Activated CD8-positive, alpha-beta T cell treated with anti-CD3 and anti-CD28 coated beads, Interleukin-2, amount 10 ng/mL, durations not matched to agents 7 days and 5 days (primary cell): Measurements from ENCODE around the gene FOXF1. TPM values are rescaled to one million over a fixed set of nuclear protein-coding genes. Genes with fewer than 3 reads are reported as not detected.

ENCODE experiments used
- ATAC-seq: fragments of 150-1000 bp; cut with Tn5 transposase; one replicate; pipeline ENCODE4 v1.10.0; 2021; ENCODE audit warnings: moderate library complexity
- CTCF ChIA-PET: fragments of 350-600 bp; sonication (Branson Sonifier 250); formaldehyde crosslinking; loops from one replicate; lab custom pipeline; 2021; ENCODE audit warnings: antibody characterized with exemption; lab: Charles Lee
- POLR2A ChIA-PET: fragments of 350-600 bp; sonication (Branson Sonifier 250); formaldehyde crosslinking; loops from one replicate; lab custom pipeline; 2021; ENCODE audit warnings: antibody characterized with exemption; lab: Charles Lee
- DNase-seq: peaks from one replicate; pipeline ENCODE4 v3.0.0-alpha.2; 2020
- H3K27ac Mint-ChIP-seq: one replicate; pipeline ENCODE4 v1.8.0; 2021; ENCODE audit warnings: mild to moderate bottlenecking, mixed read lengths
- H3K27me3 Mint-ChIP-seq: one replicate; pipeline ENCODE4 v1.8.0; 2021; ENCODE audit warnings: low read depth, mixed read lengths
- H3K36me3 Mint-ChIP-seq: one replicate; pipeline ENCODE4 v1.8.0; 2021; ENCODE audit warnings: low read depth, mixed read lengths
- H3K4me1 Mint-ChIP-seq: one replicate; pipeline ENCODE4 v1.8.0; 2021; ENCODE audit warnings: low read depth, mixed read lengths
- H3K4me3 Mint-ChIP-seq: one replicate; pipeline ENCODE4 v1.8.0; 2021; ENCODE audit warnings: mild to moderate bottlenecking, mixed read lengths
- H3K9me3 Mint-ChIP-seq: one replicate; pipeline ENCODE4 v1.8.0; 2022; ENCODE audit warnings: mixed read lengths; ENCODE audit not compliant: insufficient read depth
- total RNA-seq, 2 experiments: library from RNA; stranded (reverse); gene quantifications; one replicate each; pipeline ENCODE4 v1.2.3, GENCODE V29; 2021

Gene FOXF1
- total RNA-seq, 2 experiments from 2014 or later = not detected

DNA sequence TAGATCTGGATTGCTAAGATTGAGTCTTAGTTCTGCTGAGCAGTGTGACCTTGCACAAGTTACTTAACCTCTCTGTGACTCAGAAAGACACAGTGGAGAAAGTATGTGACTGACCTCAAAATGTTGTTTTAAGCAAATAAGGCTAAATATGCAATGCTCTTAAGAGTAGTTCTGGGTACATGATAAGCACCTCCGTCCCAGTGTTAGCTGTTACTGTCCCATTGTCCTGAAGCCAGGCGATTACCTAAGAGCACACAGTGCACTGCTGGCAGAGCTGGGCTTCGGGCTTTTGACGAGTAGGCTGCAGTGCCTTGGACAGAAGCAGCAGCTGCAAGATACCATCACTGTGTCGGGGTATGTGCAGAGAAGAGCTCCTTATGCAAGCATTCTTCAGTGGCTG, 32.7 kb upstream of the FOXF1 start:
- CTCF ChIA-PET = no interaction called here
- Mint-ChIP-seq H3K36me3 (no peaks in the 10 kb centered on the region), H3K27ac (no peak overlapping the region), H3K9me3 (no peaks in the 10 kb centered on the region), H3K4me3 (no peak overlapping the region), H3K4me1 (no peaks in the 10 kb centered on the region), H3K27me3 (peaks cover 19% of the 10 kb centered on the region)
- ATAC-seq (no peak), DNase-seq (no peak)
- POLR2A ChIA-PET = no interaction called here

DNA sequence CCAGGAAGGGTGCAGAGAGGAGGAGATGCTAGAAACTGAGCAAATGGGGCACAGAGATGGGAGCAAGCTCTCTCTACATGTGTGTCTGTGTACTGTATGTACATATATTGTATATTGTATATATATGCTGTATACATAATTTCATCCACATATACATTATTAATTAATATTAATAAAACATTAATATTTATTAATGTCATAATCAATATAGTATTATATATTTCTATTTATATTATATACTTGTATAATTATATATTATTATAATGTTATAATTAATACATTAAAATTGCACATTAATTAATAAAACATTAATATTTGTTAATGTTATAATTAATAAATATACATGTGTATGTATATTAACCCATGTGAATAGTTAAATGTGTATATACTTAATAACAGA, 31.5 kb upstream of the FOXF1 start:
- ChIA-PET CTCF (no interaction called here), POLR2A (no interaction called here)
- Mint-ChIP-seq H3K4me3 (no peak overlapping the region), H3K9me3 (no peaks in the 10 kb centered on the region), H3K36me3 (no peaks in the 10 kb centered on the region), H3K27me3 (peaks cover 19% of the 10 kb centered on the region), H3K27ac (no peak overlapping the region), H3K4me1 (no peaks in the 10 kb centered on the region)
- no peak for DNase-seq
- ATAC-seq = no peak

DNA sequence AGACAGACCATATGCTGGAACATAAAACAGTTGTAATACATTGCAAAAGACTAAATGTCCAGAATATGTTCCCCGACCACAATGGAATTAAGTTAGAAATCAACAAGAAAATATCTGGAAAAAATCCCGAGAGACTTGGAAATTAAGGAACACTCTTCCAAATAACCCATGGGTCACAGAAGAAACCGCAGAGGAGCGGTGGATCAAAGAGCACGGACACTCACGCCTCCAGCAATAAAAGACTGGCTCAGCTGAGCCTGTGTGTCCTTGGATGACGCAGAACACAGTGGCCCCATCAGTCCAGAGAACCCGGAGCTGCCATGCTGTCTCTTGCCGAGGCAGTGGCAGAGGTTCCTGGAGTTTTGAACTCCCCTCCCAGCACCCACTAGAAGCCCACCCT, 30.9 kb upstream of the FOXF1 start:
- no peaks in the 10 kb centered on the region for H3K36me3 Mint-ChIP-seq
- H3K4me1 Mint-ChIP-seq = no peaks in the 10 kb centered on the region
- peaks cover 19% of the 10 kb centered on the region for H3K27me3 Mint-ChIP-seq
- ChIA-PET CTCF (interaction anchor here (0.8 kb wide), 1 partner anchor 227 kb away, joined by 3 read pairs; no protein-coding TSS in a partner anchor), POLR2A (no interaction called here)
- no peak for ATAC-seq
- H3K9me3 Mint-ChIP-seq = no peaks in the 10 kb centered on the region
- no peak overlapping the region for H3K27ac Mint-ChIP-seq
- H3K4me3 Mint-ChIP-seq = no peak overlapping the region
- no peak for DNase-seq

DNA sequence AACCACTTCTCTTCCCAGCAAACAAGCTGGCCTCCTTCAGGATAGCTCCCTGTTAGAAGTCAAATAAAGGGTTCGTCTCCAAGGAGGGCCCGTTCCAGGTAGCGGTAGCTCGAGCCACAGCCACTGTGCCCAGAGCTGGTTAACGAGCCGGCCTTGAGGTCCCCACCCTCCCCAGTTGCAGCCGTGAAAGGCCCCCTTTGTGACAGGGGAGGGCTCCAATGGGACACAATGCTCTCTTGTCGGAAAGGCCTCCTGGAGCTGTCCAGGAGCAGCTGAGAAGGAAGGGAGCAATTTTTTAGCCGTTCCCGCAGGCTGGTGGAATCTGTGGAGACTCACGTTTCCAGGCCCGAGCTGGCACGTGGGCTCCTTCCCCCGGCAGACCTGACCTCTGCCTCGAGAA, 29.9 kb upstream of the FOXF1 start:
- Mint-ChIP-seq H3K27ac (no peak overlapping the region), H3K9me3 (no peaks in the 10 kb centered on the region), H3K27me3 (peaks cover 16% of the 10 kb centered on the region), H3K4me1 (no peaks in the 10 kb centered on the region), H3K4me3 (no peak overlapping the region), H3K36me3 (no peaks in the 10 kb centered on the region)
- ATAC-seq = no peak
- ChIA-PET CTCF (interaction anchor here (0.5 kb wide), 1 partner anchor 135 kb away, joined by 3 read pairs; no protein-coding TSS in a partner anchor), POLR2A (no interaction called here)
- no peak for DNase-seq

DNA sequence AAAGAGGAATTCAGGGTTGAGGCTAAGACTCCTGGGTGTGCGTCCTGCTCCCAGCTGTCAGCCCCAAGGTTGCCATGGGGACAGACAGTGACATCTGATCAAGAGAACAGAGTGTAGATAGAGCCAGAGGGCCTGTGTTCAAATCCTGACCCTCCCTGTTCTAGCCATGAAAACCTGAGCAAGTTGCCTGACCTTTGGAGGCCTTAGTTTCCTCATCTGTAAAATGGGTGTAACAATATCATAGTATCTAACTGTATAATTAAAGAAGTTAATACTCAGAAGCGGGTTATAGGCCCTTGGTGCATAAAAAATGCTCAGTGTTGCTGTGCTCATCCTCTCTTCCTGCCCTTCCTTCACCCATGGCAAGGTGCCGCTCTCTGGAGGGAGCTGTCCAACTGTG, 28.7 kb upstream of the FOXF1 start:
- Mint-ChIP-seq H3K27ac (no peak overlapping the region), H3K9me3 (no peaks in the 10 kb centered on the region), H3K4me1 (no peaks in the 10 kb centered on the region), H3K4me3 (no peak overlapping the region), H3K27me3 (peaks cover 13% of the 10 kb centered on the region), H3K36me3 (no peaks in the 10 kb centered on the region)
- POLR2A ChIA-PET = no interaction called here
- no peak for DNase-seq
- CTCF ChIA-PET = no interaction called here
- ATAC-seq = no peak

DNA sequence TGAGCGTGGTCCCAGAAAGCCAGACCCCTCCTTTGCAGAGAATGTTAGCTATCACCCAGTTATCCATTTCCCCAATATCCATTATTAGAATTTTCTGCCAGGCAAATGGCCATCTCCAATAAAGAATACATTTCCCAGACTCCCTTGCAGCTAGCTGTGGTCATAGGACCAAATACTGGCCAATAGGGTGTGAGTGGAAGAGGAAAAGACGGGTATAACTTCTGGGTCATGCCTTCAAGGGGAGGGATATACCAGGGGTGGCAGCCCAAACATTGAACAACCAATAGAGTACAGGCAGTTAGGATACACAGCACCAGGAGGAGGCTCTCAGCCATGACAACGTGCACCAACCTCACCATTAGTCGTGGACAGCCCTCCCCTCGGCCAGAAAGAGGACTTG, 26.1 kb upstream of the FOXF1 start:
- no peaks in the 10 kb centered on the region for H3K36me3 Mint-ChIP-seq
- H3K4me3 Mint-ChIP-seq = no peak overlapping the region
- no peaks in the 10 kb centered on the region for H3K9me3 Mint-ChIP-seq
- no peaks in the 10 kb centered on the region for H3K4me1 Mint-ChIP-seq
- POLR2A ChIA-PET = no interaction called here
- H3K27ac Mint-ChIP-seq = no peak overlapping the region
- no peaks in the 10 kb centered on the region for H3K27me3 Mint-ChIP-seq
- ATAC-seq = no peak
- CTCF ChIA-PET = no interaction called here
- no peak for DNase-seq

DNA sequence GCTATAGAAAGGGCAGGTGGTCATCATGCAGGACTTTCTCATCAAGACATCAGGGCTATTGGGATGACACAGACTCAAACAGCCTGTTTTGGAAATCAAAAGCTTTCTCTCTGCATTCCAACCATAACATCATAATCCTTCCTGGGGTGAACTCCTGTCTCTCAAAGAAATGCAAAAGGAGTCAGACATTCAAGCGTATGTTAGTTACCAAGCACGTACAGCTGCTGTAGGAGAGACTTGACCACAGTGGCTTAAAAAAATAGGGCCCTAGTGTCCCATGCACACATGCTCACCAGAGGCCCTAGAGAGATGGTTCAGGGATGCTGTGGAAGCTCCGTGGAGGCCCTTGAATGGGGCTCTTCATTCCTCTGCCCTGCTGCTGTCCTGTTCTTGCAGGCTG, 24.6 kb upstream of the FOXF1 start:
- Mint-ChIP-seq H3K4me3 (no peak overlapping the region), H3K27me3 (peaks cover 5% of the 10 kb centered on the region), H3K27ac (no peak overlapping the region), H3K9me3 (no peaks in the 10 kb centered on the region), H3K36me3 (no peaks in the 10 kb centered on the region), H3K4me1 (no peaks in the 10 kb centered on the region)
- ChIA-PET CTCF (no interaction called here), POLR2A (no interaction called here)
- DNase-seq (no peak), ATAC-seq (no peak)

DNA sequence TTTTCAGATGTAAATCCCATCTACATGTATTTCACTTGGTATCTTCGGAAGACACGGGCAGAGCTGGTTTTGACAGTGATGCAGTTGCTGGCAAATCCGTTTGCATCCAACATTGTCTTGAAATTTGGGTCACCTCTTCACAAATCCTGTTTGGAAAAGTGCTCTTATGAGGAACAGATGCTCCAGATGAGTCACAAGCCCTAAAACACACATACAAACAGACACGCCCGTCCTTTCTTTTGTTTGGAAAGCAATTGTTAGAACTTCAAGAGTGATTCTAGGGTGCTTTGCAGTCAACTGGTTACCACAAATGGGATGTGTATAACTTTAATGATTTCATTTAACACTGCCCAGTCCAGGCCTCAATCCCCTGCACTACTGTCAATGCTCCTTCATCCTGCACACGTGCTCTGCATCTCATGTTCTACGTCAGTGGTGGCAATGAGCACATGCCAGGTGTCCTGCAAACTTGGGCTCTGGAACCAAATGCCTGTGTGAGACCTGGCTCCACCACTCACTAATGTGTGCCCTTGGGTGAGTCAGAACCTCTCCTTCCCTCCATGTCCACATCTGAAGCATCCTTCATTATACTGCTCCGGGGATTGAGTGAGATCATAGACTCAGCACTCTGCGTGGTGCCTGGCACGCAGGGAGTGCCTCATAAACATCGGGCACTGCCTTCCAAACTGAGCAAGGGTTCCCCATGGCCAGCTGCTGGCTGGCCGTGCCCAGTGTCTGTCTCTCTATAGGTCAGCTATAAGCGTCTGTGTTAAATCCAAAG, 19.3 kb upstream of the FOXF1 start:
- DNase-seq (no peak), ATAC-seq (no peak)
- Mint-ChIP-seq H3K9me3 (no peaks in the 10 kb centered on the region), H3K4me3 (no peak overlapping the region), H3K27ac (no peak overlapping the region), H3K36me3 (no peaks in the 10 kb centered on the region), H3K27me3 (peaks cover 48% of the 10 kb centered on the region), H3K4me1 (no peaks in the 10 kb centered on the region)
- POLR2A ChIA-PET = no interaction called here
- CTCF ChIA-PET = no interaction called here

DNA sequence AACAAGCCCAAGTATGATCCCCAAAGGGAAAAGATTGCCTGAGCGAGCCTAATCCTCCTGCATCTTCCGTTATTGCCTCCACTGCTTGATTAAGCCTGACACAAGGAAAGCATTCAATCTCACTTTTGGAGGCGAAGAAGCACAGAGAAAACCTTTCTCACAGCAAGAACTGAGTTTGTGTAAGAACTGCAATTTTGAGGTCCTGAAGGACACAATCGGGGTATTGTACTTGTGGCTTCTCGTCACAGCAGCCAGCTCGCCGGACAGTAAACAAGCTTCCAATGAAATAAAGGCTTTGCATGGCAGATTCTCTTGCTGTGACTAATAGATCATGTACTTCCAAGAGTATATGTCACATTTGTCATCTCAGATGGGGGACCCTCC, 18.7 kb upstream of the FOXF1 start:
- no peaks in the 10 kb centered on the region for H3K9me3 Mint-ChIP-seq

DNA sequence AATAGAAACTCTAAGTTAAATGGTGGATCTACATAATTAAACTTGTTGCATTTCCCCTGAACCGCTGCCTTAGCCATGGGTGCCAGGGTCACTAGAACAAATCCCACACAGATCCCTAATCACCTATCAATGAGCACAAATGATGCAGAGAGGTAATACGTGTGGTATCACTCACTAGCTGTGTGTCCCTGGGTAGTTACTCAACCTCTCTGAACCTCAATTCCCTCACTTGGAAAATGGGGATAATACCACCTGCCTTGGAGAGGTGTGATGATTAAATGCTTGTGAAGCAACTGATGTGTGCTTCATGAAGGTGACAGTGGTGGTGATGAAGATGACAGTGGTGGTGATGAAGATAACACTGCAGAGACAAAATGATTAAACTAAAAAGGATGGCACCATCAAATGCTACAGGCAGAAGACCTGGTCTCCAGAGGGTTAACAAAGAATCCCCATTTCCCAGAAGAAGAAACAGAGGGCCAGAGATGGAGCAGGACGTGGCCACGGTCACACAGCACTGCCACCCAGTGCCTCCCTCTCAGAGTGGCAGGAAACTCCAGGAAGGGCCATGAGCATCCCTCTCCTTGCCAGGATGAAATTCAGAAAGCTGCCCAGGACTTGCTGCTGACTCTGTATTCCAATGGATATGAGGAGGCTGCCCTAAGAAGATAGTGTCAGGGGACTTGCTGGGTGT, 17.9 kb upstream of the FOXF1 start:
- ATAC-seq = no peak
- ChIA-PET CTCF (no interaction called here), POLR2A (no interaction called here)
- peaks cover 58% of the 10 kb centered on the region for H3K27me3 Mint-ChIP-seq
- DNase-seq = no peak
- no peaks in the 10 kb centered on the region for H3K9me3 Mint-ChIP-seq
- no peak overlapping the region for H3K27ac Mint-ChIP-seq
- H3K4me3 Mint-ChIP-seq = no peak overlapping the region
- no peaks in the 10 kb centered on the region for H3K4me1 Mint-ChIP-seq
- no peaks in the 10 kb centered on the region for H3K36me3 Mint-ChIP-seq

More for the DNA sequence above, 18.7 kb upstream of the FOXF1 start:
- Mint-ChIP-seq H3K27me3 (peaks cover 53% of the 10 kb centered on the region), H3K4me1 (no peaks in the 10 kb centered on the region), H3K4me3 (no peak overlapping the region), H3K27ac (no peak overlapping the region), H3K36me3 (no peaks in the 10 kb centered on the region)
- ATAC-seq (no peak), DNase-seq (no peak)
- POLR2A ChIA-PET = no interaction called here
- CTCF ChIA-PET = no interaction called here

DNA sequence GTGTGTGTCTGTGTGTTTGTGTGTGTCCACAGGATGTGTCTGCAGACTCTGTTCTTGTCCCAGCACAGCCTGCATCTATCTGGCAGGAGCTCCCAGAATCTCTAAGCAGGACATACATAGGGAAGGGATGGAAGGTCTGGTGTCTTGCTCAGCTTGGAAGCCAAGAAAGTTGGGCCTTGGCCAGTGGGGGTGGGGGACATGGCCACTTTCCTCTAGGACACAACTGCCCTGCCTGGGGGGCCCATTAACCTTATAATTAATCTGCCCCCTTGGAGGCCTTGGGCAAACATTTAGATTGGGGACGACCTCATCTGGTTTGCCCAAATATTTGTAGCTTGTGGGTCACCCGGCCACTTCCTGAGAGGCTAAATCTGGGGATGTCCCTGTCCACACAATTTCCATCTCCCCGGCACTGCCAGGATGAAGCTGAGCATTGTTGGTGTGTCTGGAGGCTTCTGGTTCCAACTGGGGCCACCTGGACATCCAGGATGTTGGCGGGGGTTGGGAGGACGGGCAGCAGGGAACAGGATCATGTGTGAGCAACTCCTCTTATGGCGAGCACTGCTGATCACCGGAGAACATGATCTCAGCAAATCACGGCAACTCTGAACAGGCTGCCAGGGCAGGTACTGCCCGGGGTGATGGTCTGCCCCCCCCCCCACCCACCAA, 17.2 kb upstream of the FOXF1 start:
- ATAC-seq (no peak), DNase-seq (no peak)
- H3K9me3 Mint-ChIP-seq = no peaks in the 10 kb centered on the region
- ChIA-PET POLR2A (no interaction called here), CTCF (no interaction called here)
- H3K27me3 Mint-ChIP-seq = peaks cover 59% of the 10 kb centered on the region
- H3K4me1 Mint-ChIP-seq = no peaks in the 10 kb centered on the region
- no peaks in the 10 kb centered on the region for H3K36me3 Mint-ChIP-seq
- no peak overlapping the region for H3K27ac Mint-ChIP-seq
- no peak overlapping the region for H3K4me3 Mint-ChIP-seq

DNA sequence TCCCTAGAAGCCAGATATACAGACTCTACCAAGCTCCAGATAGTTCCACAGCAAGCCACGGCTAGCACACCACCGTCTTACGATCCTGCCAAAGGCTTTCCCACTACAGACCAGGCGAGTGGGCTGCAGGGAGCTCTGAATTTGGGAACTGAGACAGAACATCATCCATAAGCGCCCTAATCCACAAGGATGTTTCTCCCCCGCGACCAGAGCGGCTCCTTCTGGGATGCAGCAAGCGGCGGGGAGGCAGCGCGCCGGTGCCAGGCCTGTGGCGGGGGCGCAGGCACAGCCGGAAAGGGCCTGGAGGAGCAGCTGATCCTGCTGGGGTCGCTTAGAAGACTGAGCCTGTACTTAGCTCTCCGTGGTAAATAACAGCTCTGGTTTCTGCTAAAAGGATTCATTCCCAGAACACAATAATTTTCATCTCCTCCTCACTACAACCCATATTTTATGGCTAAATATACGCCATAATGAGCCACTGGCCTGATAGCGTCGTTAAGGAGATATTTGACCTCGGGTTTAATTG, 16.2 kb upstream of the FOXF1 start:
- DNase-seq = no peak
- POLR2A ChIA-PET = no interaction called here
- H3K9me3 Mint-ChIP-seq = no peaks in the 10 kb centered on the region

More for the DNA sequence above, 16.2 kb upstream of the FOXF1 start:
- H3K27me3 Mint-ChIP-seq = peaks cover 63% of the 10 kb centered on the region
- H3K4me3 Mint-ChIP-seq = no peak overlapping the region
- H3K27ac Mint-ChIP-seq = no peak overlapping the region
- no peaks in the 10 kb centered on the region for H3K36me3 Mint-ChIP-seq
- CTCF ChIA-PET = interaction anchor here (1.1 kb wide), 1 partner anchor 24 kb away, joined by 4 read pairs; no protein-coding TSS in a partner anchor
- H3K4me1 Mint-ChIP-seq = no peaks in the 10 kb centered on the region
- no peak for ATAC-seq
